H1 (cell line): ENCODE measurements around the gene FNIP2. TPM values are rescaled to one million over a fixed set of nuclear protein-coding genes. Genes with fewer than 3 reads are reported as not detected.

ENCODE experiments used
- CTCF ChIA-PET: fragments of 300-600 bp; sonication (Branson Sonifier 250); formaldehyde crosslinking; loops from one replicate; lab custom pipeline; 2021; ENCODE audit not compliant: partially characterized antibody; lab: Charles Lee
- POLR2A ChIA-PET: fragments of 300-600 bp; sonication (Branson Sonifier 250); formaldehyde crosslinking; loops from one replicate; lab custom pipeline; 2021; ENCODE audit warnings: inconsistent platforms; ENCODE audit not compliant: partially characterized antibody; lab: Charles Lee
- DNase-seq, 2 experiments: peaks; one replicate each; pipeline versions ENCODE4 v3.0.0 to v3.0.0-alpha.2; 2010 to 2022; ENCODE audit warnings: low spot score in 2 of 2, low read depth in 1 of 2, mixed read lengths in 1 of 2
- FAIRE-seq: peaks from 2 replicates; lab custom pipeline; 2011; peaks lifted over from hg19 to GRCh38; lab: Jason Lieb, UNC
- H2AFZ ChIP-seq: 2 replicates; pipeline ENCODE4 v1.8.1; 2012; ENCODE audit warnings: low read length, inconsistent platforms
- H2AK5ac ChIP-seq: 2 replicates; pipeline ENCODE4 v1.6.1; 2013; ENCODE audit warnings: low read depth, low read length
- H2BK120ac ChIP-seq: replicated peaks from 2 replicates; pipeline ENCODE3; 2013; ENCODE audit warnings: low read depth, low read length, inconsistent platforms
- H2BK12ac ChIP-seq: 2 replicates; pipeline ENCODE4 v1.6.1; 2013; ENCODE audit warnings: low read depth, low read length
- H2BK15ac ChIP-seq: 2 replicates; pipeline ENCODE4 v1.6.1; 2013; ENCODE audit warnings: low read length
- H2BK20ac ChIP-seq: 2 replicates; pipeline ENCODE4 v1.6.1; 2013; ENCODE audit warnings: low read length
- H2BK5ac ChIP-seq: 2 replicates; pipeline ENCODE4 v1.6.1; 2013; ENCODE audit warnings: low read depth, low read length
- H3K14ac ChIP-seq: 2 replicates; pipeline ENCODE4 v1.6.1; 2013; ENCODE audit warnings: inconsistent platforms; ENCODE audit not compliant: insufficient read length
- H3K18ac ChIP-seq: 2 replicates; pipeline ENCODE4 v1.6.1; 2013; ENCODE audit warnings: low read length; ENCODE audit errors: extremely low read depth
- H3K23ac ChIP-seq: 2 replicates; pipeline ENCODE4 v1.6.1; 2013; ENCODE audit warnings: inconsistent platforms; ENCODE audit not compliant: insufficient read length
- H3K23me2 ChIP-seq: 2 replicates; pipeline ENCODE4 v1.6.1; 2013; ENCODE audit warnings: low read depth, low read length
- H3K27ac ChIP-seq: 2 replicates; pipeline ENCODE4 v1.6.1; 2011; ENCODE audit warnings: low read depth, low read length, inconsistent platforms
- H3K27me3 ChIP-seq, 4 experiments: replicated peaks in 1 of 4; 1 replicate in 1 of 4; 2 replicates in 3 of 4; pipeline versions ENCODE4 v1.6.1 to v1.8.1; 2011 to 2013; ENCODE audit warnings: low read length in 3 of 4, mild to moderate bottlenecking in 3 of 4, inconsistent platforms in 2 of 4, mixed read lengths in 2 of 4, moderate library complexity in 1 of 4; ENCODE audit not compliant: control insufficient read depth in 3 of 4, insufficient read depth in 3 of 4; ENCODE audit errors: extremely low read depth in 1 of 4
- H3K36me3 ChIP-seq, 4 experiments: 2 replicates each; pipeline versions ENCODE4 v1.6.1 to v1.8.1; 2011 to 2013; ENCODE audit warnings: mild to moderate bottlenecking in 4 of 4, low read length in 3 of 4, moderate library complexity in 2 of 4, control low read depth in 1 of 4, inconsistent platforms in 1 of 4; ENCODE audit not compliant: insufficient read depth in 4 of 4, control insufficient read depth in 2 of 4
- H3K4ac ChIP-seq: replicated peaks from 2 replicates; pipeline ENCODE3; 2013; ENCODE audit warnings: low read length, low read depth, mixed read lengths, inconsistent platforms; ENCODE audit not compliant: insufficient read length
- H3K4me1 ChIP-seq, 4 experiments: replicated peaks in 1 of 4; 1 replicate in 1 of 4; 2 replicates in 3 of 4; pipeline versions ENCODE4 v1.6.1 to v1.8.1; 2011 to 2013; ENCODE audit warnings: low read length in 3 of 4, inconsistent platforms in 2 of 4, mixed read lengths in 1 of 4; ENCODE audit not compliant: insufficient read depth in 4 of 4, control insufficient read depth in 3 of 4
- H3K4me2 ChIP-seq, 2 experiments: 2 replicates each; pipeline versions ENCODE4 v1.6.1 to v1.8.1; 2011 to 2013; ENCODE audit warnings: low read depth in 2 of 2, low read length in 2 of 2, control low read depth in 1 of 2, inconsistent platforms in 1 of 2, mild to moderate bottlenecking in 1 of 2; ENCODE audit not compliant: insufficient read depth in 1 of 2
- H3K4me3 ChIP-seq, 4 experiments: fragments of 200-600, 300-600 bp in 1 of 4; sonication (generic), shearing (Covaris generic), sonication (Bioruptor Twin) in 1 of 4; 2 replicates each; pipeline versions ENCODE4 v1.5.1 to v1.8.1; 2011 to 2016; ENCODE audit warnings: low read length in 4 of 4, low read depth in 3 of 4, control low read depth in 2 of 4, inconsistent platforms in 2 of 4, mild to moderate bottlenecking in 2 of 4, mixed read lengths in 1 of 4, moderate library complexity in 1 of 4; ENCODE audit not compliant: insufficient read depth in 2 of 4; ENCODE audit errors: extremely low read depth in 1 of 4
- H3K56ac ChIP-seq: replicated peaks from 2 replicates; pipeline ENCODE3; 2013; ENCODE audit warnings: low read depth, mild to moderate bottlenecking, mixed read lengths, low read length, inconsistent platforms; ENCODE audit not compliant: insufficient read length
- H3K79me1 ChIP-seq: 2 replicates; pipeline ENCODE4 v1.6.1; 2013; ENCODE audit warnings: low read depth, low read length, control low read depth
- H3K79me2 ChIP-seq, 2 experiments: 2 replicates each; pipeline versions ENCODE4 v1.6.1 to v1.8.1; 2012 to 2013; ENCODE audit warnings: low read length in 2 of 2, mild to moderate bottlenecking in 2 of 2, inconsistent platforms in 1 of 2; ENCODE audit not compliant: insufficient read depth in 2 of 2, control insufficient read depth in 1 of 2
- H3K9ac ChIP-seq, 4 experiments: replicated peaks in 1 of 4; 1 replicate in 1 of 4; 2 replicates in 3 of 4; pipeline versions ENCODE4 v1.6.1 to v1.8.1; 2011 to 2013; ENCODE audit warnings: low read depth in 3 of 4, low read length in 3 of 4, control low read depth in 2 of 4, mild to moderate bottlenecking in 2 of 4, moderate library complexity in 2 of 4, inconsistent platforms in 1 of 4; ENCODE audit errors: extremely low read depth in 1 of 4
- H3K9me3 ChIP-seq, 2 experiments: 2 replicates each; pipeline versions ENCODE4 v1.6.1 to v1.8.1; 2012 to 2013; ENCODE audit warnings: mild to moderate bottlenecking in 2 of 2, moderate library complexity in 2 of 2, control low read depth in 1 of 2, inconsistent platforms in 1 of 2, low read depth in 1 of 2, low read length in 1 of 2, mixed read lengths in 1 of 2; ENCODE audit not compliant: insufficient read depth in 2 of 2
- H4K20me1 ChIP-seq, 2 experiments: replicated peaks in 1 of 2; 2 replicates each; pipeline versions ENCODE3 to v1.8.1; 2011 to 2013; ENCODE audit warnings: inconsistent platforms in 2 of 2, low read length in 2 of 2, mild to moderate bottlenecking in 1 of 2; ENCODE audit not compliant: insufficient read depth in 2 of 2, control insufficient read depth in 1 of 2
- H4K5ac ChIP-seq: 2 replicates; pipeline ENCODE4 v1.6.1; 2013; ENCODE audit warnings: low read length, low read depth, mixed read lengths, inconsistent platforms; ENCODE audit not compliant: insufficient read length
- H4K8ac ChIP-seq: 2 replicates; pipeline ENCODE4 v1.8.0; 2013; ENCODE audit warnings: mild to moderate bottlenecking, moderate library complexity, low read length, inconsistent platforms; ENCODE audit not compliant: insufficient read depth; ENCODE audit errors: extremely low read depth
- H4K91ac ChIP-seq: replicated peaks from 2 replicates; pipeline ENCODE3; 2013; ENCODE audit warnings: low read length, mixed read lengths, inconsistent platforms; ENCODE audit not compliant: insufficient read length
- BRCA1 ChIP-seq: IDR thresholded peaks from 2 replicates; pipeline ENCODE4 v1.6.1; 2012; ENCODE audit warnings: low read depth, low read length, improper control_type of control experiment
- CBX8 ChIP-seq: fragments of 300-800, 300-1000 bp; sonication (generic); IDR thresholded peaks from 2 replicates; pipeline ENCODE4 v1.7.1; 2016; ENCODE audit warnings: low read depth, low read length, borderline replicate concordance
- EZH2 ChIP-seq: fragments of 200-600 bp; sonication (generic); IDR thresholded peaks from 2 replicates; pipeline ENCODE4 v1.7.1; 2012; ENCODE audit warnings: low read depth, mild to moderate bottlenecking, moderate library complexity, low read length, inconsistent platforms; ENCODE audit not compliant: severe bottlenecking
- JUND ChIP-seq: IDR thresholded peaks from 2 replicates; pipeline ENCODE4 v1.6.1; 2011; ENCODE audit warnings: mild to moderate bottlenecking, improper control_type of control experiment, low read length
- KDM5A ChIP-seq: fragments of 200-600 bp; IDR thresholded peaks from 2 replicates; pipeline ENCODE4 v1.7.1; 2012; ENCODE audit warnings: mild to moderate bottlenecking, low read length, inconsistent platforms, mixed read lengths
- MAX ChIP-seq: IDR thresholded peaks from 2 replicates; pipeline ENCODE4 v1.6.1; 2012; ENCODE audit warnings: inconsistent platforms
- POLR2AphosphoS5 ChIP-seq: IDR thresholded peaks from 2 replicates; pipeline ENCODE4 v1.6.1; 2011; ENCODE audit warnings: low read depth, low read length
- RFX5 ChIP-seq: IDR thresholded peaks from 2 replicates; pipeline ENCODE4 v1.6.1; 2011; ENCODE audit warnings: low read depth, low read length, improper control_type of control experiment, borderline replicate concordance
- RXRA ChIP-seq: IDR thresholded peaks from 2 replicates; pipeline ENCODE4 v1.6.1; 2011; ENCODE audit warnings: low read depth, mild to moderate bottlenecking, low read length, moderate library complexity; ENCODE audit not compliant: insufficient read depth
- SP1 ChIP-seq: IDR thresholded peaks from 2 replicates; pipeline ENCODE4 v1.6.1; 2011; ENCODE audit warnings: low read depth, low read length
- TCF12 ChIP-seq: IDR thresholded peaks from 2 replicates; pipeline ENCODE4 v1.6.1; 2011; ENCODE audit warnings: low read depth, mild to moderate bottlenecking, low read length
- TEAD4 ChIP-seq: IDR thresholded peaks from 2 replicates; pipeline ENCODE4 v1.6.1; 2012; ENCODE audit warnings: low read depth, low read length, inconsistent platforms, mixed read lengths
- WGBS, 2 experiments: shearing (Covaris generic) in 1 of 2; methylation state at CpG; one replicate each; pipeline versions ENCODE4 v1.1.6 to v1.1.7; 2013 to 2015; ENCODE audit warnings: low lambda C conversion rate in 2 of 2, mixed read lengths in 2 of 2, inconsistent platforms in 1 of 2, low coverage in 1 of 2, missing lambda C conversion rate in 1 of 2; ENCODE audit not compliant: insufficient replicate concordance in 2 of 2, insufficient coverage in 1 of 2, insufficient read length in 1 of 2; ENCODE audit errors: extremely low coverage in 1 of 2, missing lambda C conversion rate in 1 of 2; 5-methylcytosine and 5-hydroxymethylcytosine counted together
- polyA plus RNA-seq, 7 experiments: library from polyadenylated mRNA; depleted of rRNA in 3 of 7; stranded (reverse) in 5 of 7; unstranded in 2 of 7; fragments of >200 nt in 5 of 7; fragments of 200-250 nt in 2 of 7; gene quantifications; 1 replicate in 5 of 7; 2 replicates in 1 of 7; 4 replicates in 1 of 7; pipeline versions ENCODE4 v1.2.1 to v1.2.3, GENCODE V29; 2011 to 2013; ENCODE audit warnings: missing spikeins in 2 of 7, mixed read lengths in 2 of 7
- total RNA-seq: library from RNA; stranded (reverse); fragmentation: NEBNext Ultra II Directional; extraction: Animal tissue kit (Norgen Biotek cat#: 25700); gene quantifications from 2 replicates; pipeline ENCODE4 v1.2.1, GENCODE V29; 2021
- TF ChIP-seq, protein P1 (sequence below): IDR thresholded peaks from 2 replicates; pipeline ENCODE4 v1.6.1; 2012; ENCODE audit warnings: low read length, inconsistent platforms

The FNIP2 gene
- total and polyA plus RNA-seq, 2 of the 8 experiments (the other 6 are each of a cell fraction or from before 2014, with no cell fraction given) = 4.0 to 13.0 TPM

GRCh38 chr4:158758703-158759102, 10.1 kb upstream of the FNIP2 start:
- H3K9ac ChIP-seq = no peak overlapping the region
- CTCF ChIA-PET = no interaction called here
- H3K23me2 ChIP-seq = no peaks in the 10 kb centered on the region
- H3K4me3 ChIP-seq = no peak overlapping the region
- no peaks in the 10 kb centered on the region for H4K20me1 ChIP-seq
- no peak overlapping the region for H2BK5ac ChIP-seq
- no peak overlapping the region for H3K27ac ChIP-seq
- no peak overlapping the region for H2BK20ac ChIP-seq
- H2BK120ac ChIP-seq = no peak overlapping the region
- no peaks in the 10 kb centered on the region for H3K79me1 ChIP-seq
- no peak overlapping the region for H3K4ac ChIP-seq
- H3K27me3 ChIP-seq = no peaks in the 10 kb centered on the region
- peaks cover 0 to 7% of the 10 kb centered on the region in 2 experiments; a peak in 2 of 4 replicates for H3K9me3 ChIP-seq
- H2AK5ac ChIP-seq = no peak overlapping the region
- DNase-seq (no peak), FAIRE-seq (no peak)
- no peak overlapping the region for H3K18ac ChIP-seq
- H3K79me2 ChIP-seq = no peaks in the 10 kb centered on the region
- no peak overlapping the region for H4K91ac ChIP-seq
- no peaks in the 10 kb centered on the region for H3K4me1 ChIP-seq
- H3K36me3 ChIP-seq = no peaks in the 10 kb centered on the region
- H2BK12ac ChIP-seq = no peak overlapping the region
- no peak overlapping the region for H4K5ac ChIP-seq
- no peak overlapping the region for H3K23ac ChIP-seq
- no peak for TF ChIP-seq CBX8
- no peak for TF ChIP-seq KDM5A
- TF ChIP-seq, protein P1, sequence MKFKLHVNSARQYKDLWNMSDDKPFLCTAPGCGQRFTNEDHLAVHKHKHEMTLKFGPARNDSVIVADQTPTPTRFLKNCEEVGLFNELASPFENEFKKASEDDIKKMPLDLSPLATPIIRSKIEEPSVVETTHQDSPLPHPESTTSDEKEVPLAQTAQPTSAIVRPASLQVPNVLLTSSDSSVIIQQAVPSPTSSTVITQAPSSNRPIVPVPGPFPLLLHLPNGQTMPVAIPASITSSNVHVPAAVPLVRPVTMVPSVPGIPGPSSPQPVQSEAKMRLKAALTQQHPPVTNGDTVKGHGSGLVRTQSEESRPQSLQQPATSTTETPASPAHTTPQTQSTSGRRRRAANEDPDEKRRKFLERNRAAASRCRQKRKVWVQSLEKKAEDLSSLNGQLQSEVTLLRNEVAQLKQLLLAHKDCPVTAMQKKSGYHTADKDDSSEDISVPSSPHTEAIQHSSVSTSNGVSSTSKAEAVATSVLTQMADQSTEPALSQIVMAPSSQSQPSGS = no peak
- no peak for TF ChIP-seq POLR2AphosphoS5
- TF ChIP-seq BRCA1 = no peak
- no peak for TF ChIP-seq EZH2
- no peak for TF ChIP-seq TEAD4
- no peak for TF ChIP-seq TCF12
- no peak for TF ChIP-seq RFX5
- TF ChIP-seq MAX = no peak
- no peak for TF ChIP-seq SP1
- TF ChIP-seq JUND = no peak
- no peak for TF ChIP-seq RXRA
- no peak overlapping the region for H4K8ac ChIP-seq
- no peak overlapping the region for H2AFZ ChIP-seq
- H2BK15ac ChIP-seq = no peak overlapping the region
- H3K14ac ChIP-seq = no peak overlapping the region
- H3K56ac ChIP-seq = no peak overlapping the region
- POLR2A ChIA-PET = no interaction called here
- H3K4me2 ChIP-seq = no peak overlapping the region
- 86% methylated on average over 4 of the region's 4 CpGs; no CpG with 5 or more reads in 1 of the 2 experiments for WGBS, 2 experiments
